Gastrocnemius medialis (tissue), 4 donors: Measurements from ENCODE around the gene NR3C2.

Experiments
- POLR2A ChIP-seq, 2 donors: fragments of 450-650 bp; IDR thresholded peaks; one replicate each; pipeline ENCODE4 v1.6.1; 2017; ENCODE audit warnings: antibody characterized with exemption in 2 of 2, mild to moderate bottlenecking in 2 of 2, moderate library complexity in 2 of 2
- TF ChIP-seq, protein P1 (sequence below), 5 experiments: fragments of 450-650 bp in 3 of 5; fragments of 200-600 bp in 2 of 5; sonication (generic) in 2 of 5; IDR thresholded peaks in 4 of 5; conservative IDR thresholded peaks in 1 of 5; 1 replicate in 4 of 5; 2 replicates in 1 of 5; pipeline ENCODE4 v1.5.1; 2016 to 2019; ENCODE audit warnings: antibody characterized with exemption in 5 of 5, mild to moderate bottlenecking in 3 of 5, moderate library complexity in 3 of 5

DNA sequence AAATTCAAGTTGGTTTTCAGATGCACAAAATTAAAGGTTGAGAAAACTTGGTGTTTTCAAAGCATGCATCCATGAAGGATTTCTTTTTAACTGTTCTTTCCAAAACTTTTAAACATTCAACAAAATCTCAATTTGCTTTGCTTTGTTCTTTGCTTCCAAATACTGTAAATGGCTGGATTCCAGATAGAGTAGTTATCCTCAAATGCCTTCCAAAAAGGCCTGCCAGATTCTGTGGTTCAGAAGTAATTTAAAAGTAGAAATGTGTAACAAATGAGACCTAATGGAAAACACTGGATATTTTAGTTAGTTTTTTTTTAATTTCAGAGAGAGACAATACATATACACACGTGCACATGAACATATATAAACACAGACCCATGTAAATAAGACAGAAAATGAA lies 97.3 kb downstream of the NR3C2 start:
- TF ChIP-seq, protein P1, sequence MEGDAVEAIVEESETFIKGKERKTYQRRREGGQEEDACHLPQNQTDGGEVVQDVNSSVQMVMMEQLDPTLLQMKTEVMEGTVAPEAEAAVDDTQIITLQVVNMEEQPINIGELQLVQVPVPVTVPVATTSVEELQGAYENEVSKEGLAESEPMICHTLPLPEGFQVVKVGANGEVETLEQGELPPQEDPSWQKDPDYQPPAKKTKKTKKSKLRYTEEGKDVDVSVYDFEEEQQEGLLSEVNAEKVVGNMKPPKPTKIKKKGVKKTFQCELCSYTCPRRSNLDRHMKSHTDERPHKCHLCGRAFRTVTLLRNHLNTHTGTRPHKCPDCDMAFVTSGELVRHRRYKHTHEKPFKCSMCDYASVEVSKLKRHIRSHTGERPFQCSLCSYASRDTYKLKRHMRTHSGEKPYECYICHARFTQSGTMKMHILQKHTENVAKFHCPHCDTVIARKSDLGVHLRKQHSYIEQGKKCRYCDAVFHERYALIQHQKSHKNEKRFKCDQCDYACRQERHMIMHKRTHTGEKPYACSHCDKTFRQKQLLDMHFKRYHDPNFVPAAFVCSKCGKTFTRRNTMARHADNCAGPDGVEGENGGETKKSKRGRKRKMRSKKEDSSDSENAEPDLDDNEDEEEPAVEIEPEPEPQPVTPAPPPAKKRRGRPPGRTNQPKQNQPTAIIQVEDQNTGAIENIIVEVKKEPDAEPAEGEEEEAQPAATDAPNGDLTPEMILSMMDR (IDR thresholded peaks at IDR 0.05 in 4 of 5, conservative IDR thresholded peaks at IDR 0.05 in 1 of 5): no peak
- TF ChIP-seq POLR2A (IDR thresholded peaks at IDR 0.05): no peak
